SK-N-SH (cell line): Measurements from ENCODE around the gene CCDC149. TPM values are rescaled to one million over a fixed set of nuclear protein-coding genes. Genes with fewer than 3 reads are reported as not detected.

Source experiments
- CTCF ChIA-PET: fragments of 300-600, 350-600 bp; formaldehyde crosslinking; extraction: SDS; loops from one replicate; lab custom pipeline; 2021; lab: Yijun Ruan, JAX
- POLR2A ChIA-PET: fragments of 350-600 bp; sonication (Branson Sonifier 250); formaldehyde crosslinking; extraction: SDS; loops from one replicate; lab custom pipeline; 2020; ENCODE audit warnings: antibody characterized with exemption, inconsistent platforms; lab: Yijun Ruan, JAX
- DNase-seq: peaks from one replicate; pipeline ENCODE4 v3.0.0; 2012
- H2AFZ ChIP-seq: fragments of 200-600 bp; sonication (generic); 2 replicates; pipeline ENCODE4 v1.8.1; 2016; ENCODE audit warnings: antibody characterized with exemption, mild to moderate bottlenecking, low read depth
- H3F3A ChIP-seq: fragments of 200-600 bp; sonication (generic); replicated peaks from 2 replicates; pipeline ENCODE3; 2016; ENCODE audit warnings: antibody characterized with exemption, mild to moderate bottlenecking; ENCODE audit not compliant: insufficient read depth
- H3K27ac ChIP-seq, 2 experiments: fragments of 200-500 bp in 1 of 2; fragments of 200-600 bp in 1 of 2; sonication (Bioruptor generic) in 1 of 2; sonication (generic), shearing (Covaris generic) in 1 of 2; 2 replicates each; pipeline versions ENCODE4 v1.5.1 to v1.6.1; 2014 to 2016; ENCODE audit warnings: low read depth in 2 of 2, inconsistent platforms in 1 of 2, low read length in 1 of 2, mild to moderate bottlenecking in 1 of 2, mixed read lengths in 1 of 2
- H3K27me3 ChIP-seq: fragments of 200-600 bp; sonication (generic), shearing (Covaris generic); 2 replicates; pipeline ENCODE4 v1.6.1; 2016; ENCODE audit warnings: mixed run types; ENCODE audit not compliant: insufficient read depth
- H3K36me3 ChIP-seq, 2 experiments: fragments of 200-500 bp in 1 of 2; fragments of 200-600 bp in 1 of 2; sonication (Bioruptor generic) in 1 of 2; sonication (generic) in 1 of 2; replicated peaks in 1 of 2; 2 replicates each; pipeline versions ENCODE3 to v1.5.1; 2014 to 2016; ENCODE audit warnings: low read length in 1 of 2, mild to moderate bottlenecking in 1 of 2; ENCODE audit not compliant: insufficient read depth in 2 of 2, control insufficient read depth in 1 of 2
- H3K4me1 ChIP-seq, 2 experiments: fragments of 200-500 bp in 1 of 2; fragments of 200-600 bp in 1 of 2; sonication (Bioruptor generic) in 1 of 2; sonication (generic), shearing (Covaris generic) in 1 of 2; 2 replicates each; pipeline versions ENCODE4 v1.5.1 to v1.6.1; 2014 to 2016; ENCODE audit warnings: low read depth in 1 of 2, low read length in 1 of 2, mixed run types in 1 of 2; ENCODE audit not compliant: insufficient read depth in 2 of 2, control insufficient read depth in 1 of 2
- H3K4me2 ChIP-seq: fragments of 200-600 bp; sonication (generic), shearing (Covaris generic); 2 replicates; pipeline ENCODE4 v1.6.1; 2017; ENCODE audit warnings: mixed run types
- H3K4me3 ChIP-seq, 2 experiments: fragments of 200-500 bp in 1 of 2; fragments of 200-600 bp in 1 of 2; sonication (Bioruptor generic) in 1 of 2; sonication (generic), shearing (Covaris generic) in 1 of 2; 2 replicates each; pipeline versions ENCODE4 v1.5.1 to v1.8.1; 2014 to 2016; ENCODE audit warnings: low read depth in 2 of 2, inconsistent platforms in 1 of 2, low read length in 1 of 2, mild to moderate bottlenecking in 1 of 2, mixed read lengths in 1 of 2, moderate library complexity in 1 of 2
- H3K79me2 ChIP-seq: fragments of 200-600 bp; sonication (generic); 2 replicates; pipeline ENCODE4 v1.8.1; 2017; ENCODE audit warnings: mild to moderate bottlenecking; ENCODE audit not compliant: insufficient read depth
- H3K9ac ChIP-seq: fragments of 200-600 bp; sonication (generic); 2 replicates; pipeline ENCODE4 v1.6.1; 2017; ENCODE audit warnings: mixed run types
- H3K9me2 ChIP-seq: fragments of 200-600 bp; sonication (generic); 2 replicates; pipeline ENCODE4 v1.6.1; 2017; ENCODE audit warnings: mixed run types
- H3K9me3 ChIP-seq: fragments of 200-600 bp; sonication (generic); 2 replicates; pipeline ENCODE4 v1.6.1; 2017; ENCODE audit warnings: mixed run types, mild to moderate bottlenecking, moderate library complexity
- H4K20me1 ChIP-seq: fragments of 200-600 bp; sonication (generic); 2 replicates; pipeline ENCODE4 v1.6.1; 2017; ENCODE audit warnings: mild to moderate bottlenecking, mixed run types; ENCODE audit not compliant: insufficient read depth
- CHD2 ChIP-seq: fragments of 150-350 bp; IDR thresholded peaks from 2 replicates; pipeline ENCODE4 v1.6.1; 2018; ENCODE audit warnings: low read length; ENCODE audit not compliant: partially characterized antibody
- EZH2phosphoT487 ChIP-seq: fragments of 200-600 bp; sonication (generic); IDR thresholded peaks from 2 replicates; pipeline ENCODE4 v1.6.1; 2017; ENCODE audit warnings: low read depth, mixed run types, mild to moderate bottlenecking, antibody characterized with exemption, moderate library complexity, borderline replicate concordance
- FOXJ3 ChIP-seq: sonication (generic); formaldehyde crosslinking; IDR thresholded peaks from 2 replicates; pipeline ENCODE4 v1.5.1; 2020; ENCODE audit warnings: mild to moderate bottlenecking, missing genetic modification reagents
- FOXM1 ChIP-seq: IDR thresholded peaks from 2 replicates; pipeline ENCODE4 v1.4.0; 2012; ENCODE audit warnings: low read depth, mild to moderate bottlenecking
- GABPA ChIP-seq: IDR thresholded peaks from 2 replicates; pipeline ENCODE4 v1.4.0; 2012; ENCODE audit warnings: low read depth, mild to moderate bottlenecking
- MEF2A ChIP-seq: IDR thresholded peaks from 2 replicates; pipeline ENCODE4 v1.4.0; 2012; ENCODE audit warnings: low read depth, borderline replicate concordance
- MXI1 ChIP-seq: IDR thresholded peaks from 2 replicates; pipeline ENCODE4 v1.6.1; 2012; ENCODE audit warnings: mild to moderate bottlenecking, low read depth, low read length, improper control_type of control experiment
- RAD21 ChIP-seq: IDR thresholded peaks from 2 replicates; pipeline ENCODE4 v1.6.1; 2012; ENCODE audit warnings: mild to moderate bottlenecking, low read length
- RCOR1 ChIP-seq: fragments of 150-350 bp; IDR thresholded peaks from 2 replicates; pipeline ENCODE4 v1.6.1; 2017; ENCODE audit warnings: antibody characterized with exemption, low read length
- RXRA ChIP-seq: IDR thresholded peaks from 2 replicates; pipeline ENCODE4 v1.4.0; 2012; ENCODE audit warnings: low read depth, mild to moderate bottlenecking, borderline replicate concordance
- SMC3 ChIP-seq: IDR thresholded peaks from 2 replicates; pipeline ENCODE4 v1.6.1; 2012; ENCODE audit warnings: low read depth, low read length, improper control_type of control experiment
- TAF1 ChIP-seq: IDR thresholded peaks from 2 replicates; pipeline ENCODE4 v1.6.1; 2012; ENCODE audit warnings: low read depth, mild to moderate bottlenecking, low read length, moderate library complexity, borderline replicate concordance
- TCF12 ChIP-seq: IDR thresholded peaks from 2 replicates; pipeline ENCODE4 v1.4.0; 2012
- WGBS: methylation state at CpG from one replicate; pipeline ENCODE4 v1.1.6; 2017; ENCODE audit warnings: low lambda C conversion rate; 5-methylcytosine and 5-hydroxymethylcytosine counted together
- polyA plus RNA-seq, 3 experiments: library from polyadenylated mRNA; depleted of rRNA; stranded (reverse); fragments of >200 nt; gene quantifications; 2 replicates each; pipeline ENCODE4 v1.2.3, GENCODE V29; 2012
- TF ChIP-seq, protein P1 (sequence below): IDR thresholded peaks from 2 replicates; pipeline ENCODE4 v1.6.1; 2012; ENCODE audit warnings: mild to moderate bottlenecking, low read depth, low read length, moderate library complexity
- TF ChIP-seq, protein P2 (sequence below): IDR thresholded peaks from 2 replicates; pipeline ENCODE4; 2012
- TF ChIP-seq, protein P3 (sequence below): IDR thresholded peaks from 2 replicates; pipeline ENCODE4 v1.4.0; 2012; ENCODE audit warnings: low read depth, borderline replicate concordance
- TF ChIP-seq, protein P4 (sequence below): IDR thresholded peaks from 2 replicates; pipeline ENCODE4 v1.4.0; 2012; ENCODE audit warnings: low read depth

The CCDC149 gene
- polyA plus RNA-seq, 1 of the 3 experiments (the other 2 are of a cell fraction) = 5.5 TPM

DNA sequence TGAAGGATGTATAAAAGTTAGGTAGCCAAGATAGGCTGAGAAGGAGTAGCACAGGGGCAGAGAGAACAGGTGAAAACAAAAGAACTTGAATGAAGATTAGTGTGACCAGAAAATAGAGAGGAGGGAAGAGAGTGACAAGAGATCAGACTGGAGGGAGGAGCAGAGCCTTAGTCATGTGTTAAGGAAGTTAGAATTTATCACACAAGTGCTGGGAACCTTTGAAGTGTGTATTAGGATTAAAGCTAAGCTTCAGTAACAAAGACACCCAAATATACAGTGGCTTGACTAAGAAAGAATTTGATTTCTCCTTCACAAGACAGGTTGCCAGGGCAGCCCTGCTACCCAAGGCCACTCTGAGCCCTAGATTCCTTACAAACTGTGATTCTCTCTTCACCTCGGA, 10.7 kb upstream of the CCDC149 start (continued):
- TF ChIP-seq, protein P1, sequence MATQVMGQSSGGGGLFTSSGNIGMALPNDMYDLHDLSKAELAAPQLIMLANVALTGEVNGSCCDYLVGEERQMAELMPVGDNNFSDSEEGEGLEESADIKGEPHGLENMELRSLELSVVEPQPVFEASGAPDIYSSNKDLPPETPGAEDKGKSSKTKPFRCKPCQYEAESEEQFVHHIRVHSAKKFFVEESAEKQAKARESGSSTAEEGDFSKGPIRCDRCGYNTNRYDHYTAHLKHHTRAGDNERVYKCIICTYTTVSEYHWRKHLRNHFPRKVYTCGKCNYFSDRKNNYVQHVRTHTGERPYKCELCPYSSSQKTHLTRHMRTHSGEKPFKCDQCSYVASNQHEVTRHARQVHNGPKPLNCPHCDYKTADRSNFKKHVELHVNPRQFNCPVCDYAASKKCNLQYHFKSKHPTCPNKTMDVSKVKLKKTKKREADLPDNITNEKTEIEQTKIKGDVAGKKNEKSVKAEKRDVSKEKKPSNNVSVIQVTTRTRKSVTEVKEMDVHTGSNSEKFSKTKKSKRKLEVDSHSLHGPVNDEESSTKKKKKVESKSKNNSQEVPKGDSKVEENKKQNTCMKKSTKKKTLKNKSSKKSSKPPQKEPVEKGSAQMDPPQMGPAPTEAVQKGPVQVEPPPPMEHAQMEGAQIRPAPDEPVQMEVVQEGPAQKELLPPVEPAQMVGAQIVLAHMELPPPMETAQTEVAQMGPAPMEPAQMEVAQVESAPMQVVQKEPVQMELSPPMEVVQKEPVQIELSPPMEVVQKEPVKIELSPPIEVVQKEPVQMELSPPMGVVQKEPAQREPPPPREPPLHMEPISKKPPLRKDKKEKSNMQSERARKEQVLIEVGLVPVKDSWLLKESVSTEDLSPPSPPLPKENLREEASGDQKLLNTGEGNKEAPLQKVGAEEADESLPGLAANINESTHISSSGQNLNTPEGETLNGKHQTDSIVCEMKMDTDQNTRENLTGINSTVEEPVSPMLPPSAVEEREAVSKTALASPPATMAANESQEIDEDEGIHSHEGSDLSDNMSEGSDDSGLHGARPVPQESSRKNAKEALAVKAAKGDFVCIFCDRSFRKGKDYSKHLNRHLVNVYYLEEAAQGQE = no peak
- TF ChIP-seq MEF2A (no peak), TCF12 (no peak), SMC3 (no peak), RXRA (no peak), CHD2 (no peak)
- TF ChIP-seq, protein P2, sequence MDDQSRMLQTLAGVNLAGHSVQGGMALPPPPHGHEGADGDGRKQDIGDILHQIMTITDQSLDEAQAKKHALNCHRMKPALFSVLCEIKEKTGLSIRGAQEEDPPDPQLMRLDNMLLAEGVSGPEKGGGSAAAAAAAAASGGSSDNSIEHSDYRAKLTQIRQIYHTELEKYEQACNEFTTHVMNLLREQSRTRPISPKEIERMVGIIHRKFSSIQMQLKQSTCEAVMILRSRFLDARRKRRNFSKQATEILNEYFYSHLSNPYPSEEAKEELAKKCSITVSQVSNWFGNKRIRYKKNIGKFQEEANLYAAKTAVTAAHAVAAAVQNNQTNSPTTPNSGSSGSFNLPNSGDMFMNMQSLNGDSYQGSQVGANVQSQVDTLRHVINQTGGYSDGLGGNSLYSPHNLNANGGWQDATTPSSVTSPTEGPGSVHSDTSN = no peak
- TF ChIP-seq, all 33 proteins: peak for 0

DNA sequence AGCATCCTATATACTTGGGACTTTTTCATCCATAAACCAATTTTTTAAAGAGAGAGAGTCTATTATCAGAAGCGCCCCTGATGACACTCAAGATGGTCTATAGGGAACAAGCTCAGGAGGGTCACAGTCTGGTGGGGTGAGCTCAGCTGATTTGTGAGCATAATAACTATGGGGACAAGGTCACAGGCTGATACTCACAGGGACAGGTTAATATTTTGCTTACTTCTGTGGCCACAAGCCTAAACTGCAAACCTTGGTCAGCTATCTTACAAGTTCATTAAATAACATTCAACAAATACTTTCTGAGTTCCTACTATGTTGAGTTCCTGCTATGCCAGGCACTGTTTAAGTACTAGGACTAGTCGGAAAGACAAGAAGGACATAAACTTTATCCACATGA, 10.2 kb upstream of the CCDC149 start:
- Histone ChIP-seq H3K9ac (no peak overlapping the region), H3K79me2 (no peaks in the 10 kb centered on the region), H3K9me2 (no peaks in the 10 kb centered on the region), H3K4me2 (no peak overlapping the region), H3K4me1 (0 out of 4 replicates have a peak, but pooled peaks cover 0 to 8% of the 10 kb centered on the region in 2 experiments), H3K27me3 (no peaks in the 10 kb centered on the region), H3K27ac (no peak overlapping the region), H4K20me1 (no peaks in the 10 kb centered on the region), H3K4me3 (no peak overlapping the region), H2AFZ (no peak overlapping the region), H3K36me3 (no peaks in the 10 kb centered on the region), H3F3A (peaks cover 12% of the 10 kb centered on the region), H3K9me3 (no peaks in the 10 kb centered on the region)
- TF ChIP-seq SMC3 (no peak), CHD2 (no peak), EZH2phosphoT487 (no peak), RXRA (no peak), FOXJ3 (no peak), GABPA (no peak), MXI1 (no peak), TAF1 (no peak), RAD21 (no peak), FOXM1 (no peak), TCF12 (no peak), RCOR1 (no peak)
- TF ChIP-seq, protein P3, sequence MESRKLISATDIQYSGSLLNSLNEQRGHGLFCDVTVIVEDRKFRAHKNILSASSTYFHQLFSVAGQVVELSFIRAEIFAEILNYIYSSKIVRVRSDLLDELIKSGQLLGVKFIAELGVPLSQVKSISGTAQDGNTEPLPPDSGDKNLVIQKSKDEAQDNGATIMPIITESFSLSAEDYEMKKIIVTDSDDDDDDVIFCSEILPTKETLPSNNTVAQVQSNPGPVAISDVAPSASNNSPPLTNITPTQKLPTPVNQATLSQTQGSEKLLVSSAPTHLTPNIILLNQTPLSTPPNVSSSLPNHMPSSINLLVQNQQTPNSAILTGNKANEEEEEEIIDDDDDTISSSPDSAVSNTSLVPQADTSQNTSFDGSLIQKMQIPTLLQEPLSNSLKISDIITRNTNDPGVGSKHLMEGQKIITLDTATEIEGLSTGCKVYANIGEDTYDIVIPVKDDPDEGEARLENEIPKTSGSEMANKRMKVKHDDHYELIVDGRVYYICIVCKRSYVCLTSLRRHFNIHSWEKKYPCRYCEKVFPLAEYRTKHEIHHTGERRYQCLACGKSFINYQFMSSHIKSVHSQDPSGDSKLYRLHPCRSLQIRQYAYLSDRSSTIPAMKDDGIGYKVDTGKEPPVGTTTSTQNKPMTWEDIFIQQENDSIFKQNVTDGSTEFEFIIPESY = no peak
- TF ChIP-seq, protein P4, sequence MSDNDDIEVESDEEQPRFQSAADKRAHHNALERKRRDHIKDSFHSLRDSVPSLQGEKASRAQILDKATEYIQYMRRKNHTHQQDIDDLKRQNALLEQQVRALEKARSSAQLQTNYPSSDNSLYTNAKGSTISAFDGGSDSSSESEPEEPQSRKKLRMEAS = no peak
- POLR2A ChIA-PET = no interaction called here
- CTCF ChIA-PET = no interaction called here
- WGBS = 24% methylated on average over 2 of the region's 2 CpGs
- no peak for DNase-seq
